Liver (tissue), 9 donors: ENCODE data around the gene ATP8B3. TPM values are rescaled to one million over a fixed set of nuclear protein-coding genes. Genes with fewer than 3 reads are reported as not detected.

Source experiments
- DNase-seq: peaks from one replicate; pipeline ENCODE4 v3.0.0-alpha.2; 2017; ENCODE audit warnings: low spot score
- H3K27ac ChIP-seq, 2 donors: one replicate each; pipeline ENCODE4 v1.7.0; 2013; ENCODE audit warnings: inconsistent platforms in 2 of 2, low read length in 2 of 2, control low read depth in 1 of 2, low read depth in 1 of 2, mild to moderate bottlenecking in 1 of 2
- H3K27me3 ChIP-seq, 4 donors: one replicate each; pipeline versions ENCODE4 v1.6.1 to v1.7.0; 2013; ENCODE audit warnings: low read length in 3 of 4, inconsistent platforms in 1 of 4, mild to moderate bottlenecking in 1 of 4, moderate library complexity in 1 of 4; ENCODE audit not compliant: control insufficient read depth in 4 of 4, insufficient read depth in 4 of 4
- H3K36me3 ChIP-seq, 4 donors: one replicate each; pipeline versions ENCODE4 v1.6.1 to v1.7.0; 2013; ENCODE audit warnings: low read length in 3 of 4, mild to moderate bottlenecking in 3 of 4, low read depth in 1 of 4, moderate library complexity in 1 of 4; ENCODE audit not compliant: control insufficient read depth in 4 of 4, insufficient read depth in 3 of 4
- H3K4me1 ChIP-seq, 4 donors: one replicate each; pipeline versions ENCODE4 v1.6.1 to v1.7.0; 2013; ENCODE audit warnings: low read length in 3 of 4, mild to moderate bottlenecking in 3 of 4, moderate library complexity in 1 of 4; ENCODE audit not compliant: control insufficient read depth in 4 of 4, insufficient read depth in 4 of 4
- H3K4me3 ChIP-seq, 3 donors: one replicate each; pipeline versions ENCODE4 v1.6.1 to v1.7.0; 2013; ENCODE audit warnings: low read length in 3 of 3, control low read depth in 1 of 3, low read depth in 1 of 3, mild to moderate bottlenecking in 1 of 3
- H3K9ac ChIP-seq, 2 donors: one replicate each; pipeline ENCODE4 v1.7.0; 2013; ENCODE audit warnings: low read length in 2 of 2, mild to moderate bottlenecking in 2 of 2, moderate library complexity in 2 of 2, control low read depth in 1 of 2, low read depth in 1 of 2
- H3K9me3 ChIP-seq, 4 donors: one replicate each; pipeline versions ENCODE4 v1.6.1 to v1.7.0; 2013; ENCODE audit warnings: low read length in 3 of 4; ENCODE audit not compliant: control insufficient read depth in 4 of 4
- EGR1 ChIP-seq, 2 donors: IDR thresholded peaks; 2 replicates each; pipeline ENCODE4 v1.6.1; 2016 to 2018; ENCODE audit warnings: antibody characterized with exemption in 2 of 2, low read depth in 2 of 2
- FOXA2 ChIP-seq: IDR thresholded peaks from 2 replicates; pipeline ENCODE4 v1.6.1; 2016; ENCODE audit warnings: antibody characterized with exemption
- GABPA ChIP-seq, 2 donors: IDR thresholded peaks in 1 of 2; conservative IDR thresholded peaks in 1 of 2; 2 replicates each; pipeline ENCODE4 v1.6.1; 2016; ENCODE audit warnings: antibody characterized with exemption in 2 of 2, mild to moderate bottlenecking in 1 of 2, moderate library complexity in 1 of 2
- HNF4A ChIP-seq, 2 donors: conservative IDR thresholded peaks; 2 replicates each; pipeline ENCODE4 v1.6.1; 2016; ENCODE audit warnings: antibody characterized with exemption in 2 of 2, mild to moderate bottlenecking in 2 of 2
- HNF4G ChIP-seq: IDR thresholded peaks from 2 replicates; pipeline ENCODE4 v1.6.1; 2016; ENCODE audit warnings: antibody characterized with exemption
- JUND ChIP-seq, 2 donors: IDR thresholded peaks; 2 replicates each; pipeline ENCODE4 v1.6.1; 2016; ENCODE audit warnings: antibody characterized with exemption in 2 of 2
- NR2F2 ChIP-seq: IDR thresholded peaks from 2 replicates; pipeline ENCODE4 v1.6.1; 2016; ENCODE audit warnings: antibody characterized with exemption
- RAD21 ChIP-seq, 2 donors: IDR thresholded peaks; 2 replicates each; pipeline ENCODE4 v1.6.1; 2016; ENCODE audit warnings: antibody characterized with exemption in 2 of 2, mild to moderate bottlenecking in 2 of 2
- RXRA ChIP-seq, 2 donors: IDR thresholded peaks; 2 replicates each; pipeline ENCODE4 v1.6.1; 2017 to 2018; ENCODE audit warnings: antibody characterized with exemption in 2 of 2, mild to moderate bottlenecking in 1 of 2
- SP1 ChIP-seq: IDR thresholded peaks from 2 replicates; pipeline ENCODE4 v1.6.1; 2018; ENCODE audit warnings: antibody characterized with exemption, mild to moderate bottlenecking
- TAF1 ChIP-seq: conservative IDR thresholded peaks from 2 replicates; pipeline ENCODE4 v1.6.1; 2016; ENCODE audit warnings: antibody characterized with exemption, mild to moderate bottlenecking
- YY1 ChIP-seq: IDR thresholded peaks from 2 replicates; pipeline ENCODE4 v1.6.1; 2016; ENCODE audit warnings: antibody characterized with exemption, mild to moderate bottlenecking
- ZBTB33 ChIP-seq: IDR thresholded peaks from 2 replicates; pipeline ENCODE4 v1.6.1; 2016; ENCODE audit warnings: antibody characterized with exemption
- WGBS: extraction: QIAGEN DNeasy Blood & Tissue Kit; methylation state at CpG from one replicate; pipeline ENCODE4 v1.1.7; 2013; 5-methylcytosine and 5-hydroxymethylcytosine counted together
- polyA plus RNA-seq, 2 donors: library from polyadenylated mRNA; stranded (reverse) in 1 of 2; unstranded in 1 of 2; fragments of 200-250 nt in 1 of 2; fragments of >200 nt in 1 of 2; fragmentation: Nextera tagmentation in 1 of 2; extraction: Ambion mirVana in 1 of 2; gene quantifications; one replicate each; pipeline versions ENCODE4 v1.2.1 to v1.2.3, GENCODE V29; 2013 to 2015
- total RNA-seq, 2 donors: library from RNA; depleted of rRNA; stranded (reverse); fragments of >200 nt; gene quantifications; one replicate each; pipeline ENCODE4 v1.2.3, GENCODE V29; 2014
- TF ChIP-seq, protein P1 (sequence below): fragments of 150-350 bp; IDR thresholded peaks from 2 replicates; pipeline ENCODE4 v1.5.1; 2017; ENCODE audit warnings: improper control_type of control experiment, low read depth, low read length; ENCODE audit not compliant: missing input control
- TF ChIP-seq, protein P2 (sequence below): IDR thresholded peaks from 2 replicates; pipeline ENCODE4 v1.6.1; 2016; ENCODE audit warnings: antibody characterized with exemption
- TF ChIP-seq, protein P3 (sequence below): IDR thresholded peaks from 2 replicates; pipeline ENCODE4 v1.6.1; 2016; ENCODE audit warnings: antibody characterized with exemption
- donor health status: healthy.
- donor health status: healthy.
- donor health status: healthy.
- donor health status: healthy.
- donor health status: healthy.

The ATP8B3 gene
- total and polyA plus RNA-seq, 4 donors, result 0.42 to 3.1 (median 0.52) TPM

GRCh38 chr19:1757468-1758230, 54.4 kb downstream of the ATP8B3 start:
- no peak for DNase-seq

GRCh38 chr19:1756705-1757465, 55.2 kb downstream of the ATP8B3 start:
- H3K9me3 ChIP-seq, result no peaks in the 10 kb centered on the region
- H3K4me1 ChIP-seq, result peaks cover 13 to 26% (median 16%) of the 10 kb centered on the region in 4 donors
- 14% methylated on average over 29 of the region's 29 CpGs for WGBS
- H3K27ac ChIP-seq, result no peak overlapping the region
- no peak for DNase-seq
- TF ChIP-seq, protein P1, sequence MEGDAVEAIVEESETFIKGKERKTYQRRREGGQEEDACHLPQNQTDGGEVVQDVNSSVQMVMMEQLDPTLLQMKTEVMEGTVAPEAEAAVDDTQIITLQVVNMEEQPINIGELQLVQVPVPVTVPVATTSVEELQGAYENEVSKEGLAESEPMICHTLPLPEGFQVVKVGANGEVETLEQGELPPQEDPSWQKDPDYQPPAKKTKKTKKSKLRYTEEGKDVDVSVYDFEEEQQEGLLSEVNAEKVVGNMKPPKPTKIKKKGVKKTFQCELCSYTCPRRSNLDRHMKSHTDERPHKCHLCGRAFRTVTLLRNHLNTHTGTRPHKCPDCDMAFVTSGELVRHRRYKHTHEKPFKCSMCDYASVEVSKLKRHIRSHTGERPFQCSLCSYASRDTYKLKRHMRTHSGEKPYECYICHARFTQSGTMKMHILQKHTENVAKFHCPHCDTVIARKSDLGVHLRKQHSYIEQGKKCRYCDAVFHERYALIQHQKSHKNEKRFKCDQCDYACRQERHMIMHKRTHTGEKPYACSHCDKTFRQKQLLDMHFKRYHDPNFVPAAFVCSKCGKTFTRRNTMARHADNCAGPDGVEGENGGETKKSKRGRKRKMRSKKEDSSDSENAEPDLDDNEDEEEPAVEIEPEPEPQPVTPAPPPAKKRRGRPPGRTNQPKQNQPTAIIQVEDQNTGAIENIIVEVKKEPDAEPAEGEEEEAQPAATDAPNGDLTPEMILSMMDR, result no peak
- TF ChIP-seq HNF4G (no peak), EGR1 (IDR thresholded peaks at IDR 0.05; ENCODE audit: low read depth in 2 of 2) (no peak), YY1 (no peak), JUND (IDR thresholded peaks at IDR 0.05) (no peak)
- TF ChIP-seq, protein P2, sequence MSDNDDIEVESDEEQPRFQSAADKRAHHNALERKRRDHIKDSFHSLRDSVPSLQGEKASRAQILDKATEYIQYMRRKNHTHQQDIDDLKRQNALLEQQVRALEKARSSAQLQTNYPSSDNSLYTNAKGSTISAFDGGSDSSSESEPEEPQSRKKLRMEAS, result no peak
- H3K36me3 ChIP-seq, result no peaks in the 10 kb centered on the region
- H3K4me3 ChIP-seq, result no peak overlapping the region
- peaks cover 11 to 45% (median 18%) of the 10 kb centered on the region in 4 donors for H3K27me3 ChIP-seq
- no peak overlapping the region for H3K9ac ChIP-seq

More at GRCh38 chr19:1757468-1758230, 54.4 kb downstream of the ATP8B3 start:
- Histone ChIP-seq H3K9ac (no peak overlapping the region), H3K4me3 (no peak overlapping the region), H3K9me3 (no peaks in the 10 kb centered on the region), H3K27ac (no peak overlapping the region), H3K36me3 (no peaks in the 10 kb centered on the region), H3K27me3 (peaks cover 9 to 47% (median 17%) of the 10 kb centered on the region in 4 donors), H3K4me1 (peaks cover 13 to 26% (median 16%) of the 10 kb centered on the region in 4 donors)
- TF ChIP-seq SP1 (no peak), HNF4A (conservative IDR thresholded peaks at IDR 0.05) (no peak), GABPA (IDR thresholded peaks at IDR 0.05 in 1 of 2, conservative IDR thresholded peaks at IDR 0.05 in 1 of 2) (no peak), RXRA (IDR thresholded peaks at IDR 0.05) (no peak)
- WGBS, result 3% methylated on average over 86 of the region's 86 CpGs

DNA sequence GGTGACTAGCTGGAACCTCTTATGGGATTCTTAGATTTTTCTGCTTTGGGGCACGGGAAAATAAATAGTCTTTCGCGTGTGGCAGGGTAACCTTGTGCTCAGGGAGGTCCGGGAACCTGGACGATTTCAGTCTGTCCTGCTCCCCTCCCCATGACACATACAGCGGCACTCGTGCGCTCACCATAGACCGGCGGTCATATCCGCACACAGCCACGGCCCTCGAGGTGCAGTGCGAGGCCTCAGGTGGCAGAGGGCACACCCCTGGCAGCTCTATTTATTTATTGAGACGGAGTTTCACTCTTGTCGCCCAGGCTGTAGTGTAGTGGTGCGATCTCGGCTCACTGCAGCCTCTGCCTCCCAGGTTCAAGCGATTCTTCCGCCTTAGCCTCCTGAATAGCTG, 55.8 kb downstream of the ATP8B3 start:
- Histone ChIP-seq H3K4me1 (peaks cover 13 to 26% (median 16%) of the 10 kb centered on the region in 4 donors), H3K27ac (no peak overlapping the region), H3K36me3 (no peaks in the 10 kb centered on the region), H3K9ac (no peak overlapping the region), H3K9me3 (no peaks in the 10 kb centered on the region), H3K27me3 (peaks cover 11 to 50% (median 18%) of the 10 kb centered on the region in 4 donors), H3K4me3 (no peak overlapping the region)
- TF ChIP-seq NR2F2, result no peak
- no peak for TF ChIP-seq ZBTB33
- no peak for TF ChIP-seq TAF1
- TF ChIP-seq FOXA2, result no peak
- TF ChIP-seq, protein P1, result no peak
- TF ChIP-seq HNF4A (conservative IDR thresholded peaks at IDR 0.05), result no peak
- no peak for TF ChIP-seq RXRA (IDR thresholded peaks at IDR 0.05)
- TF ChIP-seq, protein P3, sequence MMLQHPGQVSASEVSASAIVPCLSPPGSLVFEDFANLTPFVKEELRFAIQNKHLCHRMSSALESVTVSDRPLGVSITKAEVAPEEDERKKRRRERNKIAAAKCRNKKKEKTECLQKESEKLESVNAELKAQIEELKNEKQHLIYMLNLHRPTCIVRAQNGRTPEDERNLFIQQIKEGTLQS, result no peak
- no peak for TF ChIP-seq EGR1 (IDR thresholded peaks at IDR 0.05; ENCODE audit: low read depth in 2 of 2)
- TF ChIP-seq YY1, result no peak
- TF ChIP-seq SP1, result no peak
- TF ChIP-seq GABPA (IDR thresholded peaks at IDR 0.05 in 1 of 2, conservative IDR thresholded peaks at IDR 0.05 in 1 of 2), result no peak
- no peak for TF ChIP-seq RAD21 (IDR thresholded peaks at IDR 0.05)
- 15% methylated on average over 20 of the region's 20 CpGs for whole genome bisulfite sequencing
- DNase-seq, result no peak
